HepG2 (cell line): ENCODE results near the gene MT1G.

ENCODE experiments used
- ELF3 ChIP-seq: IDR thresholded peaks from 2 replicates; pipeline ENCODE4 v1.6.1; 2016; ENCODE audit warnings: missing genetic modification reagents, missing compliant biosample characterization
- GABPA ChIP-seq, 2 experiments: IDR thresholded peaks; 2 replicates each; pipeline ENCODE4 v1.6.1; 2011 to 2016; ENCODE audit warnings: low read depth in 2 of 2, low read length in 1 of 2, missing biosample characterization in 1 of 2, missing genetic modification characterization in 1 of 2
- PBX3 ChIP-seq: sonication (generic); formaldehyde crosslinking; IDR thresholded peaks from 2 replicates; pipeline ENCODE4 v1.8.1; 2023; ENCODE audit warnings: missing genetic modification reagents, inconsistent platforms, borderline replicate concordance
- POLR2AphosphoS5 ChIP-seq: IDR thresholded peaks from 2 replicates; pipeline ENCODE4 v1.6.1; 2012; ENCODE audit warnings: low read depth, low read length
- TCF7 ChIP-seq: sonication (generic); IDR thresholded peaks from 2 replicates; pipeline ENCODE4 v1.6.1; 2016; ENCODE audit warnings: antibody characterized with exemption, low read depth

GRCh38 chr16:56625140-56625942 lies 42.5 kb downstream of the MT1G start, which contains the start of gene MT1E:
- TF ChIP-seq ELF3 (CRISPR knock-in tag) = peak; percentile 21
- TF ChIP-seq POLR2AphosphoS5 = peak; percentile 77
- TF ChIP-seq PBX3 = no peak; the same call in 1 of the 2 replicates
- TF ChIP-seq GABPA (IDR thresholded peaks at IDR 0.05; ENCODE audit: low read depth, low read length) = no peak; the same call in 1 of the 2 replicates
- TF ChIP-seq GABPA (CRISPR knock-in tag; IDR thresholded peaks at IDR 0.05; ENCODE audit: low read depth) = no peak
- TF ChIP-seq TCF7 = no peak
